HepG2 (cell line): ENCODE results near the gene PTGIS. TPM values are rescaled to one million over a fixed set of nuclear protein-coding genes. Genes with fewer than 3 reads are reported as not detected.

Experiments used
- ASH2L ChIP-seq: fragments of 300-600, 200-600 bp; sonication (generic); IDR thresholded peaks from 2 replicates; pipeline ENCODE4 v1.7.0; 2017; ENCODE audit warnings: low read depth, mild to moderate bottlenecking, moderate library complexity, mixed read lengths, low read length; ENCODE audit not compliant: insufficient read length
- CHD4 ChIP-seq: fragments of 200-600 bp; sonication (generic); IDR thresholded peaks from 2 replicates; pipeline ENCODE4 v1.7.0; 2017; ENCODE audit warnings: mild to moderate bottlenecking, low read length, borderline replicate concordance
- ELF1 ChIP-seq: sonication (generic); formaldehyde crosslinking; IDR thresholded peaks from 2 replicates; pipeline ENCODE4 v1.4.0; 2020; ENCODE audit warnings: missing genetic modification reagents
- ETV5 ChIP-seq: IDR thresholded peaks from 2 replicates; pipeline ENCODE4 v1.6.1; 2018; ENCODE audit warnings: missing biosample characterization, missing genetic modification reagents, inconsistent platforms, borderline replicate concordance
- FIP1L1 ChIP-seq: fragments of 200-400 bp; formaldehyde crosslinking; IDR thresholded peaks from 2 replicates; pipeline ENCODE4 v1.6.1; 2018; ENCODE audit warnings: low read depth, mild to moderate bottlenecking, low read length, moderate library complexity, borderline replicate concordance; ENCODE audit not compliant: insufficient read depth
- FOXK2 ChIP-seq: fragments of 450-650 bp; IDR thresholded peaks from 2 replicates; pipeline ENCODE4 v1.6.1; 2016
- GABPB1 ChIP-seq: IDR thresholded peaks from 2 replicates; pipeline ENCODE4 v1.6.1; 2016; ENCODE audit warnings: mild to moderate bottlenecking, missing genetic modification reagents, moderate library complexity, missing compliant biosample characterization
- GPBP1L1 ChIP-seq: sonication (generic); formaldehyde crosslinking; IDR thresholded peaks from 2 replicates; pipeline ENCODE4 v1.5.0; 2020; ENCODE audit warnings: mild to moderate bottlenecking, missing genetic modification reagents
- HNRNPH1 ChIP-seq: fragments of 200-400 bp; formaldehyde crosslinking; optimal IDR thresholded peaks from 2 replicates; pipeline ENCODE3; 2017; ENCODE audit warnings: mild to moderate bottlenecking, low read depth, low read length
- HOMEZ ChIP-seq: IDR thresholded peaks from 2 replicates; pipeline ENCODE4 v1.6.1; 2016; ENCODE audit warnings: low read depth
- NFIC ChIP-seq: IDR thresholded peaks from 2 replicates; pipeline ENCODE4 v1.6.1; 2012; ENCODE audit warnings: mild to moderate bottlenecking, low read length, inconsistent platforms
- POLR2AphosphoS2 ChIP-seq: IDR thresholded peaks from 2 replicates; pipeline ENCODE4 v1.6.1; 2011; ENCODE audit warnings: low read depth, low read length, improper control_type of control experiment
- RORA ChIP-seq: sonication (generic); formaldehyde crosslinking; IDR thresholded peaks from 2 replicates; pipeline ENCODE4 v1.5.0; 2020; ENCODE audit warnings: mild to moderate bottlenecking, missing genetic modification reagents, moderate library complexity
- SALL2 ChIP-seq: sonication (generic); formaldehyde crosslinking; IDR thresholded peaks from 2 replicates; pipeline ENCODE4 v1.8.1; 2023; ENCODE audit warnings: mild to moderate bottlenecking, missing genetic modification reagents, inconsistent platforms
- SMAD3 ChIP-seq: sonication (generic); formaldehyde crosslinking; IDR thresholded peaks from 2 replicates; pipeline ENCODE4 v1.4.0; 2020; ENCODE audit warnings: missing genetic modification reagents
- SP4 ChIP-seq: sonication (generic); formaldehyde crosslinking; IDR thresholded peaks from 2 replicates; pipeline ENCODE4 v1.8.1; 2023; ENCODE audit warnings: mild to moderate bottlenecking, missing genetic modification reagents
- SRF ChIP-seq: IDR thresholded peaks from 2 replicates; pipeline ENCODE4 v1.6.1; 2011; ENCODE audit warnings: mild to moderate bottlenecking, low read depth, low read length, moderate library complexity
- TFDP1 ChIP-seq: IDR thresholded peaks from 2 replicates; pipeline ENCODE4 v1.6.1; 2016; ENCODE audit warnings: missing compliant biosample characterization, missing genetic modification reagents, borderline replicate concordance
- TFE3 ChIP-seq: IDR thresholded peaks from 2 replicates; pipeline ENCODE4 v1.6.1; 2016
- ZKSCAN8 ChIP-seq: IDR thresholded peaks from 2 replicates; pipeline ENCODE4 v1.6.1; 2016; ENCODE audit warnings: borderline replicate concordance, missing genetic modification reagents, missing compliant biosample characterization
- ZNF256 ChIP-seq: sonication (generic); formaldehyde crosslinking; conservative IDR thresholded peaks from 2 replicates; pipeline ENCODE4 v1.4.0; 2020; ENCODE audit warnings: missing genetic modification reagents
- ZNF260 ChIP-seq: sonication (generic); formaldehyde crosslinking; IDR thresholded peaks from 2 replicates; pipeline ENCODE4 v1.4.0; 2020; ENCODE audit warnings: missing genetic modification reagents, low read depth, mild to moderate bottlenecking, borderline replicate concordance
- ZNF383 ChIP-seq: sonication (generic); formaldehyde crosslinking; IDR thresholded peaks from 2 replicates; pipeline ENCODE4 v1.4.0; 2020; ENCODE audit warnings: missing genetic modification reagents, mild to moderate bottlenecking, borderline replicate concordance
- ZNF570 ChIP-seq: sonication (generic); formaldehyde crosslinking; IDR thresholded peaks from 2 replicates; pipeline ENCODE4 v1.4.0; 2020; ENCODE audit warnings: mild to moderate bottlenecking, missing genetic modification reagents, borderline replicate concordance
- ZSCAN12 ChIP-seq: sonication (generic); formaldehyde crosslinking; IDR thresholded peaks from 2 replicates; pipeline ENCODE4 v1.9.0; 2021; ENCODE audit warnings: mild to moderate bottlenecking, missing genetic modification reagents
- polyA plus RNA-seq, 8 experiments: library from polyadenylated mRNA; depleted of rRNA in 3 of 8; stranded (reverse) in 7 of 8; unstranded in 1 of 8; fragments of >200 nt; fragmentation: Illumina TruSeq in 4 of 8; extraction: Trizol in 4 of 8; gene quantifications; 2 replicates each; pipeline versions ENCODE4 v1.2.1 to v1.2.3, GENCODE V29; 2011 to 2016; ENCODE audit warnings: low read depth in 4 of 8, missing spikeins in 1 of 8, mixed read lengths in 1 of 8; ENCODE audit not compliant: insufficient read depth in 1 of 8
- total RNA-seq, 5 experiments: library from RNA; depleted of rRNA; stranded (reverse); fragments of >200 nt; fragmentation: Illumina TruSeq; extraction: Trizol; gene quantifications; 2 replicates each; pipeline ENCODE4 v1.2.3, GENCODE V29; 2016; ENCODE audit warnings: low read depth in 1 of 5

The PTGIS gene
- total and polyA plus RNA-seq, 2 of the 13 experiments (the other 11 are each of a cell fraction or from before 2014, with no cell fraction given) = not detected

- TF ChIP-seq NFIC (peak; percentile 71), RORA (no peak), SALL2 (CRISPR knock-in tag) (peak; percentile 61), GABPB1 (CRISPR knock-in tag) (peak; percentile 66), CHD4 (peak; percentile 55; the same call in 1 of the 2 replicates), ZNF383 (CRISPR knock-in tag) (0 out of 2 replicates have a peak, but pooled peaks have one; percentile 86), FOXK2 (no peak), ZNF570 (CRISPR knock-in tag) (no peak), GPBP1L1 (CRISPR knock-in tag) (no peak), ZSCAN12 (CRISPR knock-in tag) (0 out of 2 replicates have a peak, but pooled peaks have one; percentile 32), TFE3 (CRISPR knock-in tag) (peak; percentile 89), POLR2AphosphoS2 (peak; percentile 90; the same call in 1 of the 2 replicates), ZNF256 (no peak), ELF1 (CRISPR knock-in tag) (peak; percentile 70), ETV5 (peak; percentile 68), ZNF260 (CRISPR knock-in tag) (peak; percentile 22; the same call in 1 of the 2 replicates), FIP1L1 (0 out of 2 replicates have a peak, but pooled peaks have one; percentile 80), ASH2L (peak; percentile 98), HOMEZ (peak; percentile 85), HNRNPH1 (no peak), TFDP1 (CRISPR knock-in tag) (peak; percentile 76), SMAD3 (peak; percentile 86; the same call in 1 of the 2 replicates), SP4 (CRISPR knock-in tag) (peak; percentile 42; the same call in 1 of the 2 replicates), SRF (no peak), ZKSCAN8 (peak; percentile 84; the same call in 1 of the 2 replicates)
Measured at GRCh38 chr20:49583669-49584417, 15.9 kb upstream of the PTGIS start (continued).
